Measurements from ENCODE around the gene SARM1. TPM values are rescaled to one million over a fixed set of nuclear protein-coding genes. Genes with fewer than 3 reads are reported as not detected.

SARM1 gene
- total RNA-seq, 1 experiment from 2014 or later: 37.7 TPM

DNA sequence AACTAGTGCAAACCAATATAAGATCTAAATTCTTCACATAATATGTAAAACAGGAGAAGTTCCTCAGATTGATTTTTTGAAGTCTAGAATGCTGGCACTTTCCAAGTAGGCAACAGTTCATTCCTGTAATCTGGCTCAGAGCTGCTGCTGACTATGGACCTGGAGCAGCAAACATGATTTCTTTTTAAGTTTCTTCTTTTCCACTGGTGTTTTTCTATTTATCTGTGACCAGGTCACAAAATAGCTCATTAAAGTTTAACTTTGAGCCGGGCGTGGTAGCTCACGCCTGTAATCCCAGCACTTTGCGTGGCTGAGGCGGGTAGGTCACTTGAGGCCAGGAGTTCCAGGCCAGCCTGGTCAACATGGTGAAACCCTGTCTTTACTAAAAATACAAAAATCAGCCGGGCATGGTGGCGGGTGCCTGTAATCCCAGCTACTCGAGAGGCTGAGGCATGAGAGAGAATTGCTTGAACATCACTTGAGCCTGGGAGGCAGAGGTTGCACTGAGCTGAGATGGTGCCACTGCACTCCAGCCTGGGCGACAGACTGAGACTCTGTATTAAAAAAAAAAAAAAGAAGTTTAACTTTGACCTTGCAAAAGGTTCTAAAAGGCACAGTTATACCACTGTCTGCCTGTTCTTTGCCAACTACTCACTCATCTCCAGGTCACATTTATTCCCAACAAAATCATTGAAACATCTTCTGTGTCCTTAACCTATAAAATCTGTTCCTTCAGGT, 72.6 kb downstream of the SARM1 start:
- Histone ChIP-seq H3K27ac (ENCODE audit: low read depth, low read length, poor library complexity, severe bottlenecking) (no peak overlapping the region), H3K36me3 (ENCODE audit: insufficient read depth, low read length, poor library complexity, severe bottlenecking) (no peaks in the 10 kb centered on the region), H3K4me1 (ENCODE audit: insufficient read depth, low read length, poor library complexity, severe bottlenecking) (no peaks in the 10 kb centered on the region), H3K27me3 (replicated peaks; ENCODE audit: insufficient read depth, low read depth, low read length, poor library complexity) (peaks cover 16% of the 10 kb centered on the region), H3K4me3 (ENCODE audit: low read depth, low read length, poor library complexity, severe bottlenecking) (no peak overlapping the region), H3K9me3 (ENCODE audit: low read depth, low read length, poor library complexity, severe bottlenecking) (no peaks in the 10 kb centered on the region)
- DNase-seq (ENCODE audit: low spot score): no peak
- intact Hi-C loops (cut with micrococcal nuclease; ENCODE audit: unreplicated experiment): no loop called here
- no TSS peak for BruUV-seq (replicated peaks)
- POLR2A ChIA-PET (ENCODE audit: low non-redundant PET): interaction anchor here (0.6 kb wide), 1 partner anchor 770 kb away, joined by 3 read pairs; no protein-coding TSS in a partner anchor
- CTCF ChIA-PET: no interaction called here
- TF ChIP-seq, protein P1, sequence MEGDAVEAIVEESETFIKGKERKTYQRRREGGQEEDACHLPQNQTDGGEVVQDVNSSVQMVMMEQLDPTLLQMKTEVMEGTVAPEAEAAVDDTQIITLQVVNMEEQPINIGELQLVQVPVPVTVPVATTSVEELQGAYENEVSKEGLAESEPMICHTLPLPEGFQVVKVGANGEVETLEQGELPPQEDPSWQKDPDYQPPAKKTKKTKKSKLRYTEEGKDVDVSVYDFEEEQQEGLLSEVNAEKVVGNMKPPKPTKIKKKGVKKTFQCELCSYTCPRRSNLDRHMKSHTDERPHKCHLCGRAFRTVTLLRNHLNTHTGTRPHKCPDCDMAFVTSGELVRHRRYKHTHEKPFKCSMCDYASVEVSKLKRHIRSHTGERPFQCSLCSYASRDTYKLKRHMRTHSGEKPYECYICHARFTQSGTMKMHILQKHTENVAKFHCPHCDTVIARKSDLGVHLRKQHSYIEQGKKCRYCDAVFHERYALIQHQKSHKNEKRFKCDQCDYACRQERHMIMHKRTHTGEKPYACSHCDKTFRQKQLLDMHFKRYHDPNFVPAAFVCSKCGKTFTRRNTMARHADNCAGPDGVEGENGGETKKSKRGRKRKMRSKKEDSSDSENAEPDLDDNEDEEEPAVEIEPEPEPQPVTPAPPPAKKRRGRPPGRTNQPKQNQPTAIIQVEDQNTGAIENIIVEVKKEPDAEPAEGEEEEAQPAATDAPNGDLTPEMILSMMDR (conservative IDR thresholded peaks at IDR 0.05; ENCODE audit: low read depth, low read length): no peak
- no peak for TF ChIP-seq EZH2 (IDR thresholded peaks at IDR 0.05; ENCODE audit: borderline replicate concordance, low read depth, low read length, poor library complexity, severe bottlenecking)

- TF ChIP-seq, protein P1 (conservative IDR thresholded peaks at IDR 0.05; ENCODE audit: low read depth, low read length): no peak
- TF ChIP-seq EZH2 (IDR thresholded peaks at IDR 0.05; ENCODE audit: borderline replicate concordance, low read depth, low read length, poor library complexity, severe bottlenecking): no peak
- H3K36me3 ChIP-seq (ENCODE audit: insufficient read depth, low read length, poor library complexity, severe bottlenecking): no peaks in the 10 kb centered on the region
- no TSS peak for BruUV-seq (replicated peaks)
These were observed 75.4 kb downstream of the SARM1 start for GRCh38 chr17:28446716-28447395.

GRCh38 chr17:28447396-28447760, 75.9 kb downstream of the SARM1 start:
- Histone ChIP-seq H3K4me1 (ENCODE audit: insufficient read depth, low read length, poor library complexity, severe bottlenecking) (no peaks in the 10 kb centered on the region), H3K4me3 (ENCODE audit: low read depth, low read length, poor library complexity, severe bottlenecking) (no peak overlapping the region), H3K9me3 (ENCODE audit: low read depth, low read length, poor library complexity, severe bottlenecking) (no peaks in the 10 kb centered on the region), H3K27me3 (replicated peaks; ENCODE audit: insufficient read depth, low read depth, low read length, poor library complexity) (peaks cover 24% of the 10 kb centered on the region), H3K36me3 (ENCODE audit: insufficient read depth, low read length, poor library complexity, severe bottlenecking) (no peaks in the 10 kb centered on the region), H3K27ac (ENCODE audit: low read depth, low read length, poor library complexity, severe bottlenecking) (no peak overlapping the region)
- BruUV-seq (replicated peaks): no TSS peak
- intact Hi-C loops (cut with micrococcal nuclease; ENCODE audit: unreplicated experiment): no loop called here
- DNase-seq (ENCODE audit: low spot score): no peak
- TF ChIP-seq EZH2 (IDR thresholded peaks at IDR 0.05; ENCODE audit: borderline replicate concordance, low read depth, low read length, poor library complexity, severe bottlenecking): no peak
- TF ChIP-seq, protein P1 (conservative IDR thresholded peaks at IDR 0.05; ENCODE audit: low read depth, low read length): no peak
- ChIA-PET POLR2A (ENCODE audit: low non-redundant PET) (no interaction called here), CTCF (no interaction called here)

More at GRCh38 chr17:28446716-28447395, 75.4 kb downstream of the SARM1 start:
- Histone ChIP-seq H3K4me1 (ENCODE audit: insufficient read depth, low read length, poor library complexity, severe bottlenecking) (no peaks in the 10 kb centered on the region), H3K4me3 (ENCODE audit: low read depth, low read length, poor library complexity, severe bottlenecking) (no peak overlapping the region), H3K9me3 (ENCODE audit: low read depth, low read length, poor library complexity, severe bottlenecking) (no peaks in the 10 kb centered on the region), H3K27ac (ENCODE audit: low read depth, low read length, poor library complexity, severe bottlenecking) (no peak overlapping the region), H3K27me3 (replicated peaks; ENCODE audit: insufficient read depth, low read depth, low read length, poor library complexity) (peaks cover 24% of the 10 kb centered on the region)
- POLR2A ChIA-PET (ENCODE audit: low non-redundant PET): no interaction called here
- intact Hi-C loops (cut with micrococcal nuclease; ENCODE audit: unreplicated experiment): no loop called here
- CTCF ChIA-PET: no interaction called here
- DNase-seq (ENCODE audit: low spot score): no peak

All from A673 (cell line).